Activated naive CD8-positive, alpha-beta T cell treated with anti-CD3 and anti-CD28 coated beads, Interleukin-2, amount 10 ng/mL, durations not matched to agents 7 days and 5 days (primary cell): ENCODE results near the gene EPB41L1. TPM values are rescaled to one million over a fixed set of nuclear protein-coding genes. Genes with fewer than 3 reads are reported as not detected.

Experiments
- ATAC-seq: fragments of 150-1000 bp; cut with Tn5 transposase; one replicate; pipeline ENCODE4 v1.10.0; 2021; ENCODE audit warnings: low read depth, moderate library complexity
- POLR2A ChIA-PET: fragments of 350-600 bp; sonication (Branson Sonifier 250); formaldehyde crosslinking; loops from one replicate; lab custom pipeline; 2021; ENCODE audit warnings: antibody characterized with exemption; lab: Charles Lee
- DNase-seq: peaks from one replicate; pipeline ENCODE4 v3.0.0; 2021
- H3K27ac Mint-ChIP-seq: one replicate; pipeline ENCODE4 v1.8.0; 2022; ENCODE audit warnings: mild to moderate bottlenecking, mixed read lengths
- H3K27me3 Mint-ChIP-seq: one replicate; pipeline ENCODE4 v1.8.0; 2022; ENCODE audit warnings: mild to moderate bottlenecking, moderate library complexity, mixed read lengths
- H3K36me3 Mint-ChIP-seq: one replicate; pipeline ENCODE4 v1.8.0; 2021; ENCODE audit warnings: mild to moderate bottlenecking, mixed read lengths
- H3K4me1 Mint-ChIP-seq: one replicate; pipeline ENCODE4 v1.8.0; 2021; ENCODE audit warnings: mixed read lengths
- H3K4me3 Mint-ChIP-seq: one replicate; pipeline ENCODE4 v1.8.0; 2022; ENCODE audit warnings: mild to moderate bottlenecking, moderate library complexity, mixed read lengths
- H3K9me3 Mint-ChIP-seq: one replicate; pipeline ENCODE4 v1.8.0; 2021; ENCODE audit warnings: mixed read lengths
- total RNA-seq, 2 experiments: library from RNA; stranded (reverse); gene quantifications; one replicate each; pipeline ENCODE4 v1.2.3, GENCODE V29; 2021

EPB41L1 gene
- total RNA-seq, 2 experiments from 2014 or later = 0.62 TPM; not detected in 1

GRCh38 chr20:36153204-36153603 lies 1.3 kb upstream of the EPB41L1 start:
- DNase-seq = no peak
- ATAC-seq = no peak
- POLR2A ChIA-PET = no interaction called here
- Mint-ChIP-seq H3K4me1 (no peaks in the 10 kb centered on the region), H3K4me3 (no peak overlapping the region), H3K27ac (no peak overlapping the region), H3K9me3 (no peaks in the 10 kb centered on the region), H3K36me3 (no peaks in the 10 kb centered on the region), H3K27me3 (peaks cover 38% of the 10 kb centered on the region)

GRCh38 chr20:36153736-36154699 lies 522 bp upstream of the EPB41L1 start:
- H3K27me3 Mint-ChIP-seq = peaks cover 38% of the 10 kb centered on the region
- H3K36me3 Mint-ChIP-seq = no peaks in the 10 kb centered on the region
- no peaks in the 10 kb centered on the region for H3K9me3 Mint-ChIP-seq
- H3K27ac Mint-ChIP-seq = no peak overlapping the region
- H3K4me1 Mint-ChIP-seq = no peaks in the 10 kb centered on the region
- POLR2A ChIA-PET = no interaction called here
- ATAC-seq (peak; percentile 58), DNase-seq (no peak)
- H3K4me3 Mint-ChIP-seq = no peak overlapping the region

DNA sequence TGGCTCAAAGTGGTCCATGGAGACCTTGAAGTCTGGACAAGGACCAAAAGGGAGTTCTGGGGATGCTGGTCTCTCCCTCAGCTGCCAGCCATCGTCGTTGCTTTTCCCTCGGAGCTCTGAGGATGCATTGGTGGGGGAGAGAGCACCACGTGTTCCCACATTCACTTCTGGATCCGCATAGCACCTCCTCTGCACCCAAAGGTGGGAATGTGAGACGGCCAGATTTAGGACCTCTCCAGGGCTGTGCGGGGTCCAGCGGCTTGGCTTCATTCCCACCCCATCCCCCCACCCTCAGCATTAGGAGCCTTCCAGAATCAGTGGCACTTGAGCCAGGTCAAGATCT lies 1.1 kb downstream of the EPB41L1 start:
- H3K9me3 Mint-ChIP-seq = no peaks in the 10 kb centered on the region
- POLR2A ChIA-PET = no interaction called here
- ATAC-seq (no peak), DNase-seq (no peak)
- H3K36me3 Mint-ChIP-seq = no peaks in the 10 kb centered on the region
- no peak overlapping the region for H3K27ac Mint-ChIP-seq
- no peaks in the 10 kb centered on the region for H3K4me1 Mint-ChIP-seq
- H3K4me3 Mint-ChIP-seq = no peak overlapping the region
- peaks cover 35% of the 10 kb centered on the region for H3K27me3 Mint-ChIP-seq

DNA sequence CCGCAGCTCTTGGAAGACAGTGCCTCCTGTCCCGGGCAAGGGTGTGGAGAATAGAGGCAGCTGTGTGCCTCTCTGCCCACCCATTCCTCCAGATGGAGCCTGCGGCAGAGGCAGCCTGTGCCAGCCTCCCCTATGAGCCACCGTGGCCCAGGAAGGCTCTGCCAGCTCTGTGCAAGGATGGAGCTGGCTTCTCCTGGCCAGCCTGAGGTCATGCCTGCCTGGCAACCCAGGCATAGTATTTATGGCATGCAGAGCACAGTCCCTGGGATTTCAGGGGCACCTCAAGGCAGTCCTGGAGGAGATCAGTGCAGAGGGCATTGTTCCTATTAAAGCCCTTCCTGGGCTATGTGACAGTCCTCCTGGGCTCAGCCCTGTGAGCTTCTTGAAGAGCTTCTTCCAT lies 1.5 kb downstream of the EPB41L1 start:
- no peak for ATAC-seq
- Mint-ChIP-seq H3K27me3 (peaks cover 38% of the 10 kb centered on the region), H3K4me3 (no peak overlapping the region), H3K27ac (no peak overlapping the region), H3K9me3 (no peaks in the 10 kb centered on the region), H3K4me1 (no peaks in the 10 kb centered on the region), H3K36me3 (no peaks in the 10 kb centered on the region)
- DNase-seq = no peak
- POLR2A ChIA-PET = no interaction called here

GRCh38 chr20:36157610-36158009 lies 3.1 kb downstream of the EPB41L1 start:
- no peak for DNase-seq
- POLR2A ChIA-PET = no interaction called here
- Mint-ChIP-seq H3K27me3 (peaks cover 32% of the 10 kb centered on the region), H3K36me3 (no peaks in the 10 kb centered on the region), H3K4me3 (no peak overlapping the region), H3K27ac (no peak overlapping the region), H3K9me3 (no peaks in the 10 kb centered on the region), H3K4me1 (no peaks in the 10 kb centered on the region)
- no peak for ATAC-seq

DNA sequence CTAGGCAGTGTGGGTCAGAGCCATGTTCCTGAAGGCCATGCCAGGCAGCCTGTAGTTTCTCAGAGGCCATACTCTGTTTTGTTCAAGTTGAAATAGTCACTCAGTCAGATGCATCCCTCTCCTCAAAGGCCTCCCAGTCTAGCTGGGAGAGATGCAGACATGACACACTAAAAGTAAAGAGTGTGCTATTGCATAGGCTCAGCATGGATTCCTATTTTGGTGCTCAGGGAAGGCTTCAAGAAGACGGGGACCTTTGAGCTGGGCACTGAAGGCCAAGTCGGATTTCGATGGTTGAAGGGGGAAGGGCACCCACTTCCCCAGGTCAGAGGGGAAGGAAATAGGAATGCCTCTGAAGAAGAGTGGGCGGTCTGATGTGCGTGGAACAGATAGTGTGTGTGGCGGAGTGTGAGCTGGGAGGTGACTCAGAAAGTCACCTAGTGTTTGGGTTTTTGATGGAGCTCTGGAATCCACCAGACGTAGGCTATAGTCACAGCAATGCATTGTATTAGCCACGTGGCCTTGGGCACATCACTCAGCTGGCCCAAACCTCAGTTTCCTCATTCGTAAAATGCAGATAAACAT lies 3.7 kb downstream of the EPB41L1 start:
- Mint-ChIP-seq H3K4me3 (no peak overlapping the region), H3K27ac (no peak overlapping the region), H3K27me3 (peaks cover 26% of the 10 kb centered on the region), H3K9me3 (no peaks in the 10 kb centered on the region), H3K36me3 (no peaks in the 10 kb centered on the region), H3K4me1 (no peaks in the 10 kb centered on the region)
- ATAC-seq (no peak), DNase-seq (no peak)
- POLR2A ChIA-PET = no interaction called here

GRCh38 chr20:36159833-36160232 lies 5.3 kb downstream of the EPB41L1 start:
- H3K27me3 Mint-ChIP-seq = peaks cover 18% of the 10 kb centered on the region
- H3K4me1 Mint-ChIP-seq = no peaks in the 10 kb centered on the region
- H3K36me3 Mint-ChIP-seq = no peaks in the 10 kb centered on the region
- H3K9me3 Mint-ChIP-seq = no peaks in the 10 kb centered on the region
- no peak overlapping the region for H3K27ac Mint-ChIP-seq
- DNase-seq (no peak), ATAC-seq (no peak)
- POLR2A ChIA-PET = interaction anchor here (0.5 kb wide), 1 partner anchor 1123 kb away, joined by 3 read pairs; no protein-coding TSS in a partner anchor
- H3K4me3 Mint-ChIP-seq = no peak overlapping the region

DNA sequence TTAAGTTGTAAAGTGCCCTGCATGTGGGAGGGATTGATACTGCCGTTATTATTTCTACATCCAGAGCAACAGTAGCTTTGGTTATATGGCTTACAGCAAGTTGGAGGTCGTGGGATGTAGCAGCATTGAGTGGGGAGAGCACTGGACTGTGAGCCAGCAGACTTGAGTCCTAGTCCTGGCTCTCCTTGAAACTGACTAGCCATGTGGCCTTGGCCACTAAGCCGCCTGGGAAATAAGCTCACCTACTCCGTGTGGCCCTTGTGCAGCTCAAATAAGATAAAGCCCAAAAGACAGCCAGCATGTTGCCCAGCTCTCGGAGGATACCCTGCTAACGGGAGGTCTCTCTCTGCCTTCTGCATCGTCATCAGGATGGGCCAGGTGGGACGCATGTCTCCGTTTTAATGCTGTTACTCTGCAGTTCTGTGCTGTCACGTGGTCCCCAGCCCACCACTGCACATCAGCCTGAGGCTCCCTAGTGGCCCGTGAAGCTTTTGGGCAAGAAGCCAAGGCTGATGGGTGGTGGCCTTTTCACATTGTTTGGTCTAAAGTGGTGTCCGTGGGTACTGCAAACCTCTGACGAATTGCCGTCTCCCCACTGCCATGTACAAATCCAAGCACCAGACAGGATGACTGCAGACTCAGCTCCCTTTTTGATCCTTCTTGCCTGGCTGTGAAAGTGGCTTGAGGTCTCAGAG lies 7.9 kb downstream of the EPB41L1 start:
- Mint-ChIP-seq H3K27me3 (peaks cover 19% of the 10 kb centered on the region), H3K4me1 (no peaks in the 10 kb centered on the region), H3K4me3 (no peak overlapping the region), H3K27ac (no peak overlapping the region), H3K36me3 (no peaks in the 10 kb centered on the region), H3K9me3 (no peaks in the 10 kb centered on the region)
- POLR2A ChIA-PET = no interaction called here
- DNase-seq (no peak), ATAC-seq (no peak)

GRCh38 chr20:36167902-36168503 lies 13.5 kb downstream of the EPB41L1 start:
- no peak for DNase-seq
- H3K27ac Mint-ChIP-seq = no peak overlapping the region
- no peaks in the 10 kb centered on the region for H3K36me3 Mint-ChIP-seq
- H3K27me3 Mint-ChIP-seq = peaks cover 12% of the 10 kb centered on the region
- no peak overlapping the region for H3K4me3 Mint-ChIP-seq
- no peaks in the 10 kb centered on the region for H3K4me1 Mint-ChIP-seq
- POLR2A ChIA-PET = no interaction called here
- H3K9me3 Mint-ChIP-seq = no peaks in the 10 kb centered on the region
- ATAC-seq = no peak

DNA sequence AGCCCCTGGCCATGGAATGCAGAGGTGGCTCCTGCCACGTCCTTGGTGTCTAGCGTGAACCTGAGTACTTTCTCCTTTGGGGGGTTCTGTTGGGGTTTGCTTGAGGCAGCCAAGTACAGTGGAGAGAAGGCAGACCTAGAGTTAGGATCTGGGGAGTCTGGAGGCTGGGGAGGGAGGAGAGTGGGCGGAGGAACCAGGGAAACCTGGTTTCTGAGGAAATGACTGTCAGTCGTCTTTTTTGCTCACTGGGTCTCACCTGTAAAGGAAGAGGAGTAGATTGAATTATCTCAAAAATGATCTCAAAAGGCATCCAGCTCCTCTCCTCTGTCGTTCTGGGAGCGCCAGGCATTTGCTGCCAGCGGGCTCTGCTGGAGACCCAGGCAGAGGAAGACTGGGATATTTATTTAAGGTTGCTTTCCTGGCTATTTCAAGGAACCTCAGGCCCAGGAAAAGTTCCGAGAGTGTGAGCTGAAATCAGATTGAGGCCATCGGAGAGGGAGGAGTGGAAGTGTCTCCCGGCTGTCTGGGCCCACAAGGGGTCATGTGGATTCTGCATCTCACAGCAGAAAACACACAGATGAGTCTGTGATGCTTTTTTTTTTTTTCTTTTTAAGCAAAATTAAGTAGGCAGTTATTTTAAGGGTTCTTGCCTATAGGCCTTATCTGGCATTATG lies 16.1 kb downstream of the EPB41L1 start:
- Mint-ChIP-seq H3K36me3 (no peaks in the 10 kb centered on the region), H3K9me3 (no peaks in the 10 kb centered on the region), H3K4me3 (no peak overlapping the region), H3K27ac (no peak overlapping the region), H3K27me3 (peaks cover 8% of the 10 kb centered on the region), H3K4me1 (peaks cover 2% of the 10 kb centered on the region)
- DNase-seq (no peak), ATAC-seq (no peak)
- POLR2A ChIA-PET = no interaction called here

- H3K4me3 Mint-ChIP-seq = no peak overlapping the region
These were observed 19.0 kb downstream of the EPB41L1 start for GRCh38 chr20:36173451-36173933.

DNA sequence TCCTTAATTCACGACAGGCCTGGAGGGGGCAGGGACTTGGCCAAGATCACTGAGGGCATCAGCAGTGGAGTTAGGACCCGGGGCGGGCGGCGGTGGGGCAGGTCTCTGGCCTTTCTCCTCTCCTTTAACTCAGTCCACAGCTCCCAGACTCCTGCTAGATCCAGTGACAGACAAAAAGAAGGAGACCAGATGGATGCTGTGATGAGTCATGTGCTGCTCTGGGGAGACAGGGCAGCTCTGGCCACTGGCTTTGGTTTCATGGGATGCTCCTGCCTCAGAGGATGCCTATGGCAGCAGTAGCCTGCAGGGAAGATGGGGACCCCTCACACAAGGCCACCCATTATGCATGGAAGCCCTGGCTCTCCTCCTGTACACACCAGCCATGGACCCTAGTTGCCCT lies 20.5 kb downstream of the EPB41L1 start:
- H3K4me3 Mint-ChIP-seq = no peak overlapping the region
- POLR2A ChIA-PET = no interaction called here
- ATAC-seq = no peak
- peaks cover 2% of the 10 kb centered on the region for H3K4me1 Mint-ChIP-seq
- H3K36me3 Mint-ChIP-seq = no peaks in the 10 kb centered on the region
- H3K9me3 Mint-ChIP-seq = no peaks in the 10 kb centered on the region
- H3K27ac Mint-ChIP-seq = no peak overlapping the region
- peaks cover 7% of the 10 kb centered on the region for H3K27me3 Mint-ChIP-seq
- DNase-seq = no peak

More at GRCh38 chr20:36173451-36173933, 19.0 kb downstream of the EPB41L1 start:
- POLR2A ChIA-PET = no interaction called here
- no peaks in the 10 kb centered on the region for H3K9me3 Mint-ChIP-seq
- DNase-seq (no peak), ATAC-seq (peak; percentile 65)
- no peaks in the 10 kb centered on the region for H3K36me3 Mint-ChIP-seq
- H3K27ac Mint-ChIP-seq = no peak overlapping the region
- H3K27me3 Mint-ChIP-seq = peaks cover 7% of the 10 kb centered on the region
- peaks cover 2% of the 10 kb centered on the region for H3K4me1 Mint-ChIP-seq
